CD14-positive monocyte (primary cell): ENCODE data around the gene SCMH1. TPM values are rescaled to one million over a fixed set of nuclear protein-coding genes. Genes with fewer than 3 reads are reported as not detected.
A peak's percentile ranks its signal among the peaks of the same experiment; 100 is the strongest.

Experiments
- DNase-seq, 3 donors: peaks; one replicate each; pipeline ENCODE4 v3.0.0-alpha.2; 2011 to 2022
- H2AFZ ChIP-seq: 2 replicates; pipeline ENCODE4 v1.6.0; 2012; ENCODE audit warnings: mild to moderate bottlenecking, low read depth, low read length, inconsistent platforms; ENCODE audit not compliant: insufficient read depth, poor library complexity, severe bottlenecking
- H3K27ac ChIP-seq, 2 donors: 1 replicate in 1 of 2; 2 replicates in 1 of 2; pipeline ENCODE4 v1.5.1; 2012 to 2013; ENCODE audit warnings: low read length in 2 of 2, control low read depth in 1 of 2, inconsistent platforms in 1 of 2, low read depth in 1 of 2, mild to moderate bottlenecking in 1 of 2
- H3K27me3 ChIP-seq, 2 donors: one replicate each; pipeline versions ENCODE4 v1.6.0 to v1.6.1; 2011 to 2013; ENCODE audit warnings: low read length in 2 of 2; ENCODE audit not compliant: control insufficient read depth in 2 of 2, insufficient read depth in 2 of 2
- H3K36me3 ChIP-seq, 2 donors: replicated peaks in 1 of 2; 1 replicate in 1 of 2; 2 replicates in 1 of 2; pipeline versions ENCODE4 v1.5.1 to v1.6.1; 2012 to 2013; ENCODE audit warnings: low read length in 2 of 2, control low read depth in 1 of 2, inconsistent platforms in 1 of 2, mild to moderate bottlenecking in 1 of 2; ENCODE audit not compliant: insufficient read depth in 2 of 2, control insufficient read depth in 1 of 2
- H3K4me1 ChIP-seq, 2 donors: 1 replicate in 1 of 2; 2 replicates in 1 of 2; pipeline versions ENCODE4 v1.5.1 to v1.6.1; 2012 to 2013; ENCODE audit warnings: low read length in 2 of 2, control low read depth in 1 of 2, inconsistent platforms in 1 of 2, mild to moderate bottlenecking in 1 of 2, moderate library complexity in 1 of 2; ENCODE audit not compliant: insufficient read depth in 2 of 2, control insufficient read depth in 1 of 2
- H3K4me2 ChIP-seq: replicated peaks from 2 replicates; pipeline ENCODE3; 2012; ENCODE audit warnings: low read length, moderate library complexity, mild to moderate bottlenecking; ENCODE audit not compliant: poor library complexity, severe bottlenecking; ENCODE audit errors: extremely low read depth
- H3K4me3 ChIP-seq, 3 experiments: fragments of 200-600 bp in 1 of 3; sonication (generic) in 1 of 3; replicated peaks in 1 of 3; 1 replicate in 2 of 3; 2 replicates in 1 of 3; pipeline ENCODE4 v1.5.1; 2011 to 2013; ENCODE audit warnings: low read length in 3 of 3, mild to moderate bottlenecking in 3 of 3, control low read depth in 2 of 3, low read depth in 2 of 3, inconsistent platforms in 1 of 3, moderate library complexity in 1 of 3
- H3K79me2 ChIP-seq: 2 replicates; pipeline ENCODE4 v1.6.0; 2012; ENCODE audit warnings: mild to moderate bottlenecking, control low read depth, inconsistent platforms, low read length, moderate library complexity; ENCODE audit not compliant: insufficient read depth
- H3K9ac ChIP-seq: 2 replicates; pipeline ENCODE4 v1.6.0; 2017; ENCODE audit warnings: low read length, mild to moderate bottlenecking; ENCODE audit not compliant: insufficient read depth, poor library complexity, severe bottlenecking
- H3K9me3 ChIP-seq, 2 donors: replicated peaks in 1 of 2; 1 replicate in 1 of 2; 2 replicates in 1 of 2; pipeline versions ENCODE4 v1.5.1 to v1.6.1; 2012 to 2013; ENCODE audit warnings: low read length in 2 of 2, control low read depth in 1 of 2; ENCODE audit not compliant: control insufficient read depth in 1 of 2, insufficient read depth in 1 of 2
- H4K20me1 ChIP-seq: 2 replicates; pipeline ENCODE4 v1.6.0; 2012; ENCODE audit warnings: mild to moderate bottlenecking, low read length, control low read depth, moderate library complexity; ENCODE audit not compliant: insufficient read depth
- H3K27ac Mint-ChIP-seq, 7 donors: one replicate each; pipeline ENCODE4 v1.8.0; 2020; ENCODE audit warnings: mild to moderate bottlenecking in 7 of 7, mixed read lengths in 7 of 7, moderate library complexity in 6 of 7, inconsistent platforms in 2 of 7
- H3K27me3 Mint-ChIP-seq, 3 donors: one replicate each; pipeline ENCODE4 v1.8.0; 2021 to 2022; ENCODE audit warnings: low read depth in 3 of 3, mild to moderate bottlenecking in 3 of 3, mixed read lengths in 3 of 3, moderate library complexity in 3 of 3, inconsistent platforms in 1 of 3
- H3K36me3 Mint-ChIP-seq, 2 donors: one replicate each; pipeline ENCODE4 v1.8.0; 2020; ENCODE audit warnings: mixed read lengths in 2 of 2, inconsistent platforms in 1 of 2, mild to moderate bottlenecking in 1 of 2
- H3K4me1 Mint-ChIP-seq: one replicate; pipeline ENCODE4 v1.8.0; 2020; ENCODE audit warnings: mild to moderate bottlenecking, mixed read lengths
- H3K4me3 Mint-ChIP-seq, 2 donors: one replicate each; pipeline ENCODE4 v1.8.0; 2020; ENCODE audit warnings: mild to moderate bottlenecking in 2 of 2, mixed read lengths in 2 of 2, moderate library complexity in 1 of 2
- H3K9me3 Mint-ChIP-seq, 7 donors: one replicate each; pipeline ENCODE4 v1.8.0; 2020 to 2022; ENCODE audit warnings: mixed read lengths in 7 of 7, mild to moderate bottlenecking in 6 of 7, moderate library complexity in 6 of 7, inconsistent platforms in 2 of 7
- CTCF ChIP-seq: fragments of 200-600 bp; IDR thresholded peaks from one replicate; pipeline ENCODE4 v1.8.0; 2022; ENCODE audit warnings: antibody characterized with exemption, mild to moderate bottlenecking
- WGBS: methylation state at CpG from one replicate; pipeline ENCODE4 v1.1.5; 2013; ENCODE audit warnings: missing lambda C conversion rate; ENCODE audit not compliant: insufficient coverage; 5-methylcytosine and 5-hydroxymethylcytosine counted together
- intact Hi-C, 2 donors: fragments of 100-400 bp; cut with micrococcal nuclease; formaldehyde crosslinking; loops; one replicate each; pipeline versions ENCODE4 v1.15.0 to v1.15.1; 2023
- polyA plus RNA-seq, 3 donors: library from polyadenylated mRNA; depleted of rRNA in 1 of 3; unstranded in 2 of 3; stranded (reverse) in 1 of 3; fragments of 300-500 nt in 2 of 3; fragments of >200 nt in 1 of 3; fragmentation: Illumina TruSeq in 2 of 3; gene quantifications; 1 replicate in 2 of 3; 2 replicates in 1 of 3; pipeline ENCODE4 v1.2.3, GENCODE V29; 2012 to 2021

SCMH1 gene
- polyA plus RNA-seq, 3 donors: 0.66 to 12.7 (median 0.74) TPM

- Mint-ChIP-seq H3K4me1 (peaks cover 10% of the 10 kb centered on the region), H3K4me3 (no peak overlapping the region), H3K27me3 (peaks cover 0 to 1% (median 0%) of the 10 kb centered on the region in 3 donors), H3K9me3 (no peaks in the 10 kb centered on the region), H3K27ac (peak overlapping the region in 1 of 7 donors; percentile 60), H3K36me3 (peaks cover 52 to 67% of the 10 kb centered on the region in 2 donors)
- TF ChIP-seq CTCF: no peak
- Histone ChIP-seq H3K4me3 (no peak overlapping the region), H3K27me3 (no peaks in the 10 kb centered on the region), H3K79me2 (no peaks in the 10 kb centered on the region), H2AFZ (no peak overlapping the region), H3K27ac (no peak overlapping the region), H3K4me1 (peaks cover 9 to 10% of the 10 kb centered on the region in 2 donors), H3K9me3 (no peaks in the 10 kb centered on the region), H3K9ac (no peak overlapping the region), H3K36me3 (peaks cover 29 to 55% of the 10 kb centered on the region in 2 donors), H4K20me1 (no peaks in the 10 kb centered on the region), H3K4me2 (no peak overlapping the region)
- no peak for DNase-seq
- intact Hi-C loops: no loop called here
- WGBS: 66% methylated on average over 4 of the region's 5 CpGs
Observed at GRCh38 chr1:41015281-41015896, 226.7 kb downstream of the SCMH1 start.

GRCh38 chr1:41014871-41015270, 227.2 kb downstream of the SCMH1 start:
- Histone ChIP-seq H3K36me3 (peaks cover 35 to 60% of the 10 kb centered on the region in 2 donors), H3K9me3 (no peaks in the 10 kb centered on the region), H3K4me3 (no peak overlapping the region), H3K4me2 (no peak overlapping the region), H3K79me2 (no peaks in the 10 kb centered on the region), H3K27ac (no peak overlapping the region), H4K20me1 (no peaks in the 10 kb centered on the region), H2AFZ (no peak overlapping the region), H3K4me1 (peaks cover 9 to 10% of the 10 kb centered on the region in 2 donors), H3K27me3 (no peaks in the 10 kb centered on the region), H3K9ac (no peak overlapping the region)
- peaks cover 56 to 72% of the 10 kb centered on the region in 2 donors for H3K36me3 Mint-ChIP-seq
- WGBS: 46% methylated on average over 8 of the region's 8 CpGs
- no peak for DNase-seq
- peaks cover 0 to 1% (median 0%) of the 10 kb centered on the region in 3 donors for H3K27me3 Mint-ChIP-seq
- H3K27ac Mint-ChIP-seq: peak overlapping the region in 2 of 7 donors; percentile 47 to 60
- no peak for TF ChIP-seq CTCF
- peaks cover 10% of the 10 kb centered on the region for H3K4me1 Mint-ChIP-seq
- intact Hi-C loops: no loop called here
- H3K4me3 Mint-ChIP-seq: no peak overlapping the region
- no peaks in the 10 kb centered on the region for H3K9me3 Mint-ChIP-seq
